Stimulated activated CD4-positive, alpha-beta T cell treated with anti-CD3 and anti-CD28 coated beads, Interleukin-2, amount 100 ng/mL, for 24 hours (primary cell): ENCODE data around the gene TMEM151A.
A peak's percentile ranks its signal among the peaks of the same experiment; 100 is the strongest.
"Not testable (repeated sequence)": the region's sequence is repeated elsewhere in the genome, so short reads cannot be mapped to it uniquely, and the experiment has no call there.

ENCODE experiments used
- DNase-seq, 2 donors: peaks; one replicate each; pipeline ENCODE4 v3.0.0-alpha.2; 2020

TMEM151A gene

DNA sequence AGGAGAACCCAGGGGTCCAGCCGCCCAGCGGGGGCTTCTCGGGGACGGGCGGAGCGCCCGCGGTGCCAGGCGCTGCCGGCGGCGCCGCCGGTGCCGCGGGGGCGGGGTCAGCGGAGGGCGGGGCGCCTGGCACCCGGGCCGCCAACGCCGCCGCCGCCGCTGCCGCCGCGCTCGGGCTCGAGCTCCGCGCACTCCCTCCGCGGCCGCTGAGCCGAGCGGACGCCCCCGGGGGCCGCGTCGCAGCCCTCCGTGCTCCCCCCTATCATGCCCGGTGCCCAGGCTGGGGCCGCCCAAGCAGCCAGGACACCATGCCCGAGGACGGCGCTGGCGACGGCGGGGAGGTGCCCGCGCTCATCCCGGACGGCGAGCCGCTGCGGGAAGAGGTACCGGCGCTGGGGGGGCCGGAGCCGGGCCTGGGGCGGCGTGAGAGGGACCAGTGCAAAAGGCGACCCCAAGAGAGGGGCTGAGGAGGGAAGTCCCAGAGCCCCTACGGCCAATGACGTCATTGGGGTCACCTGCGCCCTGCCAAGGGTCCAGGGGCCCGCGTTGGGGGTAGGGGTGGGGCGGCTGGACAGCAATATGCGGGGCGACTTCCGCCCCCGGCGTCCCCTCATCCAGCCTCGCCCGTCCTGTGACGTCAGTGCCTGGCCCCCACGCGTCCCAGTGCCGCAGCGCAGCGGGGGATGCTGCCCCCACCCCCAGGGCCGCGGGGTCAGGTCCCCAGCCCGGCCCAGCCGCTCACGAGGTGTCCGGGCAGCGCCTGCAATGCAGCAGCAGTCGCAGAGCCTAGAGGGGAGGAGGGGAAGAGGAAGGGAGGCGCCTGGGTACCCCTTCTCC, at the start of gene TMEM151A:
Gene TMEM151A, plus strand, starts transcription at position 189 of the 837 bp plus-strand sequence. Its CDS starts 120 bp downstream, at position 309.
- DNase-seq = peak in 1 of 2 donors; percentile 50

DNA sequence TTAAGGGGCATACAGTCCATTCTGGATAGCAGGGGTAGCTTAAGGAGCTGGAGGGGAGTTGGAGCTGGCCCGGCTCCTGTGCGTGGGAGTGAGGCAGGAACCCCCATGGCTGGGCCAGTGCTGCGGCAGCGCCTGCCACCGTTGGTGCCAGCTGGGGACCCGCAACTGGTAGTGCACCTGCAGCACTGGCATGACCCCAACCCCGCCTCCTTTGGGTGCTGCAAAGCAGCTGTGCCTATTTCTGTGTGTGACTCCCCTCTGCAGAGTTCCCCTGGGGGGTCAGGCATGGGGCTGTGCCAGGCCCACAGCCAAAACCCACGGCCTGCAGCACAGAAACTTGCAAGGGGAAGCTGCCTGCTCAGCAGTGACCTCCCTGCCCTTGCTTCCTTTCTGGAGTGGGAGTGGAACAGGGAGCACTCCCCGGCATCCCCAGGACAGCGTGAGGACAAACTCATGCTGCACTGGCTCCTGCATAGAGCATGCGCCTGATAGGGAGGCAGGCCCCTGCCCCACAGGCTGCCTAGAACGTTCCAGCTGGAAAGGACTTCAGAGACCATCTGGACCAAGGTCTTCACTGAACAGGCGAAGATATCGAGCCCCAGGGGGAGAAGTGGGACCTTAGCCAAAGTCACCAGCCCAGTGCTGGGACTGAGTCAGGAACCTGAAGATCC, 49.5 kb upstream of the TMEM151A start:
- no peak for DNase-seq

DNA sequence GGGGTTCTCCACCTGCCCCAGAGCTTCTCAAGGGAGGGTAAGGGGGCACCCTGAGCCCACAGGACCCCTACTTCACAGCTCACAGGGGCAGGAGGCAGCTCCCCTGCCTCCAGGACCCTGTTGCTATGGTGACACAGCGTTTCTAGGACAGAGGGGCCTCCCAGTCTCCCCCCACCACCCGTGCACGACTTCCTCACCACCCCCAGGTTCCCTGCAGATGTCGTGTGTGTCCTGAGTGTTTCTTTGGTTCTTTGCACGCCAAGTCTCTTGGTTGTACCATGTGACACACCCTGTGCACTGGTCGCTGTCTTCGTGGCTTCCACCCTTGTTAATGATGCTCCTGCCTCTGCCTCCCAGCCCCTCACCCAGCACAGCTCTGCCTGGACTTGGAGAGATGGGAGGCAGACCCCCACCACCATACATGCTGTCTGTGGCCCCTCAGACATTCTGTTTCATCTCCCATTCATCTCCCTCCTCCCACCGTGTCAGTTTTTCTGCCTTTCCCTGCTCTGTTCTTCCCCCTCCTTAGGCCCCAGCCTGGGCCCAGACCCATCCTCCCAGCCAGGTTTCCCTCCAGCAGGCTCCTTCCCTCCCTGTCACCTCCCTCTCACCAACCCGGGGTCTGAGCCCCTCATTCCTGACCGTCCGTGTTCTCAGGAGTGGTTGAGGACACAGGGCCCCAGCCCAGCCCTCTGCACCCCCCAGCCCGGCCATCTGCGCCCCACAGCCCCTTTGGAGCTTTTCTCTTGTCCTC, 47.7 kb upstream of the TMEM151A start:
- no peak for DNase-seq

DNA sequence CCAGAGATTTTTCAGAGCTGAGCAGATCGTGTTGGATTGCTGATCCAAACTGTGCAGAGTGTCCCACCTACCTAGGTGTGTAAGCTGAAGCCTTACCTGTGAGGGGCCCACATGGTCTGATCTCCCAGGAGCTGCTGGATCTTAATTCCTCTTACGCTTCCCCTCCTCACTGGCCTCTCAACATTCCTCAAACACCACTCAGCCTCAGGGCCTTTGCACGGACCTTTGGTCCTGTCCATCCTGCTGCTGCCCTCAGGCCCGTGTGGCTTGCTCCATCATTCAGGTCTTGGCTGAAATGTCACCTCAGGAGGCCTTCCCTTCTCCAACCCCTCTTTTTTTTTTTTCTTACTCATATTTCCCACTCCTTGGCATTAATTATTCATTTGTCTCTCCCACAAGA, 44.4 kb upstream of the TMEM151A start:
- no peak for DNase-seq

DNA sequence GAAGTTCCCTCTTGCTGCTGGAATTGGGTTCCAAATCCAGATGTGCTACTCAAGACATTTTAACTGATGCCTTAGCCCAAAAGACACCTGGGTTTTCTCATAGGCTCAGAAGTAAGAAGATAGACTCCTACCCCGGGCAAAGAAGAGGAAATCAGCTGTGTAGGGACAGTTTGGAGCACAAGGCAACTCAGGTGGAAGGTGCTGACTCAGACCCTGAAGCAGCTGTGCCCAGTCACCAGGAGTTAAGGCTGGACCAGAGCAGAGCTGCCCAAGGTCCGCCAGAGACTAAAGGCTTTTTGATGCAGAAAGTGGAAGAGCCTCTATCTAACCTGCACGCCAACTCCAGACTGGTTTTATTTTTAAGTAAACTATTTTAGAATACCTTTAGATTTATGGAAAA, 43.9 kb upstream of the TMEM151A start:
- no peak for DNase-seq

DNA sequence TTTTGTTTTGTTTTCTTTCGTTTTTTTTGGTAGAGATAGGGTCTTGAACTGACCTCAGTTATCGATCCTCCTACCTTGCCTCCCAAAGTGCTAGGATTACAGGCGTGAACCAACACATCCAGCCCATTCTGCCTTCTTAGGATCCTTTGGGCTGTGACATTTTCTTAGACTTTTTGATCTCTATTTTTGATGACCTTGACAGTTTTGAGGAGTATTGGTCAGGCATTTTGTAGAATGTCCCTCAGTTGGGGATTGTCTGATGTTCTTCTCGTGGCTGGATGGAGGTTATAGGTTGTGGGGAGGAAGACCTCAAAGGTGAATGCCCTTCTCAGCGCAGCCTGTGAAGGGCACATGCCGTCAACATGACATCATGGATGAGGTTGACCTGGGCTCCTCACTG, 42.8 kb upstream of the TMEM151A start:
- no peak for DNase-seq

DNA sequence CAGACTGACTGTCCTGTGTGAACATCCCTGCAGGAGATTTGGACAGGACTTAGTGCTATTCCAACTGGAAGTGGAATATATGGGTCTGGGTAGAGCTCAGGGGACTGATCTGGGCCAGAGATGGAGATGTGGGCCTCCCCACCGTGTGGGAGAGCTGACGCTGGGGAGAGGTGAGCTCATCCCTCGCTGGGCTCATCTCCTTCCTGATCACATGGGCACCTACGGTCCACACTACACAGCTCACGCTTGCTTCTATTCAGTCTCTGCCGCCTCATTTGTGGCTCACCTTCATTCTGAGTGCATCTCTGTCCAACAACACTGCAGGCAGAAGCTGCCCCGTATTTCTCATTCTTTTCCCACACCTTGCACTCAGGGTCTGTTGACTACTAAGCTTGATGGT, 39.9 kb upstream of the TMEM151A start:
- no peak for DNase-seq

DNA sequence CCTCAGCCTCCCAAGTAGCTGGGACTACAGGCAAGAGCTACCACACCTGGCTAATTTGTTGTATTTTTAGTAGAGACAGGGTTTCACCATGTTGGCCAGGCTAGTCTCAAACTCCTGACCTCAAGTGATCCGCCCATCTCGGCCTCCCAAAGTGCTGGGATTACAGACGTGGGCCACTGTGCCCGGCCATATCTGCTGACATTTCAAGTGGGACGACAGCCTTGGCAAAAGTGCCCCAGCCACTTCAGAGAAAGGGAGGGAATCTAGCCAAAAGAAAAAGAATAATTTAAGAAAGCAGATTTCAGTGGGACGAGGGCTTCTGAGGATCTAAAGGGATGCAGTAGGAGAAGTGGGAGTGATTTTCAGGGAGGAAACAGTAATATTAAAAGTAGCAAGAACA, 38.6 kb upstream of the TMEM151A start:
- not testable (repeated sequence) for DNase-seq

DNA sequence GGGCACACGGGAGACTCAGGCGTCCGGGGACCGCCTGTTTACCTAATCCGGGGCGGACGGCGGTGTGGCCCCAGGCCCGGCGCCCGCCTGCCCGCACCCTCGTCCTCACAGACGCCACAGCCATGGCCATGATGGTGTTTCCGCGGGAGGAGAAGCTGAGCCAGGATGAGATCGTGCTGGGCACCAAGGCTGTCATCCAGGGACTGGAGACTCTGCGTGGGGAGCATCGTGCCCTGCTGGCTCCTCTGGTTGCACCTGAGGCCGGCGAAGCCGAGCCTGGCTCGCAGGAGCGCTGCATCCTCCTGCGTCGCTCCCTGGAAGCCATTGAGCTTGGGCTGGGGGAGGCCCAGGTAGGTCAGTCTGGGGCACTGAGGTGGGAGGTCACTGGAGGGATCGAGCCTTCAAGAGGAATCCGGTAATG, 33.2 kb upstream of the TMEM151A start:
- DNase-seq = no peak

DNA sequence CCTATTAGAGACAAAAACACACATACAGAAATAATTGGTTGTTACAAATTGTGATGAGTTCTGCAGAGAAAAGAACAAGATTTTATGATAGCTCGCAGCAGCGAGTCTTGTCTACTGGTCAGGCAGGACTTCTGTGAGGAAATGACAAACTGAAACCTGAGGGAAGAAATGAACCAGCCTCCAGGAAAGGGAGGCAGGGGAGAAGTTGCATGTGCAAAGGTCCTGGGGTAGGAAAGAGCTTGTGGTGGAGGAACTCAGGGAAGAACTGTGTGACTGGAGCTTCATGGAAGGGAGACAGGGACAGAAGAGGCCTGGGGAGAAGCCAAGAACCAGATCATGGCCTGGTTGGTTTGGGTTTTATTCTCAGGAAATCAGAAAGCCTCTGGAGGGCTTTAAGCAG, 32.5 kb upstream of the TMEM151A start:
- DNase-seq = no peak

DNA sequence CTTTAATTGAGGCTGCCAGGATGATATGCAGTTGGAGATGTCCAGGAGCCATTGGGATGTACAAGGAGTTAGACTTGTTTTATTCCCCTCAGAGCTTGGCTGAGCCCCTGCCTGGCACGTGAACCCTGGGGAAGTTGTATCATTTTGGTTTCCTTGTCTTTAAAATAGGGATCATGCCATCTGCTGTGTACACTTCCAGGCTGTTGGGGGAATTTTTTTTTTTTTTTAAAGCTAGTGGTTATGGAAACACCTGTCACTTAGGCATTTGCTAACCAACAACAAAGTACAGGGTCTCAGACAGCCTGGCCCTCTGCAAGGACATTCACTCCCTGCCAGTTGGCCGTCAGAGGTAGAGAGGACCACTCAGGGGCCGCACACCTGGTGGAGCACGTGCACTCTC, 31.7 kb upstream of the TMEM151A start:
- DNase-seq = no peak

DNA sequence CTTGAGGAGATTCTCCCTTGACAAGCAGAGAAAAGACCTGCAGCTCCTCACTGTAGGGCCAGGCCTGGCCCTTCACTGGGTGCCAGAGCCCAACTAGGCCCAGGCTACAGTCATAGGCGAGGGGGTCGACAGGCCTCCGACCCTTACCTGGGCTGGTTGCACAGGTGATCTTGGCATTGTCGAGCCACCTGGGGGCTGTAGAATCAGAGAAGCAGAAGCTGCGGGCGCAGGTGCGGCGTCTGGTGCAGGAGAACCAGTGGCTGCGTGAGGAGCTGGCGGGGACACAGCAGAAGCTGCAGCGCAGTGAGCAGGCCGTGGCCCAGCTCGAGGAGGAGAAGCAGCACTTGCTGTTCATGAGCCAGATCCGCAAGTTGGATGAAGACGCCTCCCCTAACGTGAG, 30.1 kb upstream of the TMEM151A start:
- no peak for DNase-seq

DNA sequence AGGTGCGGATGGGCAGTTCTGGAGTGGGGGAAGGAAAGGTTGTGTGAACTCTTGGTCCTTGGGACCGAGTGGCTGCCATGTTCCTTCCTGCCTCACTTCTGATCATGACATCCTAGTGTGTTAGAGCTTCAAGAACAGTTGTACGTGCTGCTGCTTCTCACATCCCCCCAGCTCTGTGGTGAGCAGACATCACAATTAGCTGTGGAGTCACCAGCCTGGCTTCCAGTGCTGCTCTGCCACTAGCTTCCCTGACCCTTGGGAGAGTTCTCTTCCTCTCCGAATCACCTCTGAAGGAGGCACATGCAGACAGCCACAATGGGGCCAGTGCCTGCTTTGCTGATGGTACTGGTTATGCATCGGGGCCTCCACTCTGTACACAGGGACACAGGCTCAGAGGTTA, 29.5 kb upstream of the TMEM151A start:
- DNase-seq = no peak

DNA sequence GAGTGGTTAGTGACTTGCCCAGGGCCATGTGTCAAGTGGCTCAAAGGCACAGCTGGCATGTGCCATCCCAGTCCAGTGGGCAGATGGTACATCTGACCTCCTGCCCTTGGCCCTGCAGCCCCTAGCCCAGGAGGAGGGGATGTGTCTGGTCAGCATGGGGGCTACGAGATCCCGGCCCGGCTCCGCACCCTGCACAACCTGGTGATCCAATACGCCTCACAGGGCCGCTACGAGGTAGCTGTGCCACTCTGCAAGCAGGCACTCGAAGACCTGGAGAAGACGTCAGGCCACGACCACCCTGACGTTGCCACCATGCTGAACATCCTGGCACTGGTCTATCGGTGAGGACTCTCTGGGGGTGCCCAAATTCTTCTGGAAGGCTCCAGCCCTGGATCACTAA, 29.0 kb upstream of the TMEM151A start:
- DNase-seq = no peak

DNA sequence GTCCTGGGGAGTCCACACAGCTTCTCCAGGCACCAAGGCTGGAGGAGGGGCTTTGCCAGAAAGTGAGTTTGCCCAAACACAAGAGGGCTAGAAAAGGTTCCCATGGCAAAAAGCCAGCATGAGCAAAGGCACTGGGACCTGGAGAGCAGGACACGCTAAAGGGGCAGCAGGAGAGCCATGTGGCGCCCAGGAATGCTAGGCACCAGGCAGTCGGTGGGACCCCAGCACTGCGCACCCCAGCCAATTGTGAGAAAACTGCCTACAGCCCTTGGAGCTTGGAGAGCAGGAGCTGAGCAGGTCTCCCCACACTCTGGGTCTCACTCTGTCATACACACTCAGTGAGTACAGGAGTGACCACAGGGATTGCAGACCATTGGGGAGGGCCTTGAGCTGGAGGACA, 28.5 kb upstream of the TMEM151A start:
- no peak for DNase-seq

DNA sequence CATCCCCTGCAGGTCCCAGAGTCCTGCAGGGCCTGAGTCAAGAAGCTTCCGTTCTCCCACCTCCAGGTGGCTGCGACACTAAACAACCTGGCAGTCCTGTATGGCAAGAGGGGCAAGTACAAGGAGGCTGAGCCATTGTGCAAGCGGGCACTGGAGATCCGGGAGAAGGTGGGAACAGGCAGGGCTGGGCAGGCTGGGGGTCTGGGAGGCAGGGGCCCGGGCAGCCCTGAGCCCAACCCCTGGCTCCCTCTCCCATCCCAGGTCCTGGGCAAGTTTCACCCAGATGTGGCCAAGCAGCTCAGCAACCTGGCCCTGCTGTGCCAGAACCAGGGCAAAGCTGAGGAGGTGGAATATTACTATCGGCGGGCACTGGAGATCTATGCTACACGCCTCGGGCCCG, 27.9 kb upstream of the TMEM151A start:
- no peak for DNase-seq

DNA sequence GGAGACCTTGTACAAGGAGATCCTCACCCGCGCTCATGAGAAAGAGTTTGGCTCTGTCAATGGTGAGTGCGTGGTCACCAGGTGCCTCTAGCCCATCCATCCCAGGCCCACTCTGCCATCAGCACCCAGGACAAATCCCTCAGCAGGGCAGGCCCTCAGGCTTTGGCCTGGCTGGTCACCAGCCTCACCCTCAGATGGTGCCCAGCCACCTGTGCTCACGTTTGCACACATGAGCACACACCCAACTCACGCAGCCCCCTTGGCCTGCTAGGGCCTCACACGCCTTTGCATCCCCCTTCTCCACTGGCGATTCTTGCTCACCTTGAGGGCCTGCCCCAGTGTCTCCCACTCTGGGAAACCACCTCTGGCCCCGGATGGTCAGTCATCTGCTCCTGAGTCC, 27.3 kb upstream of the TMEM151A start:
- no peak for DNase-seq

DNA sequence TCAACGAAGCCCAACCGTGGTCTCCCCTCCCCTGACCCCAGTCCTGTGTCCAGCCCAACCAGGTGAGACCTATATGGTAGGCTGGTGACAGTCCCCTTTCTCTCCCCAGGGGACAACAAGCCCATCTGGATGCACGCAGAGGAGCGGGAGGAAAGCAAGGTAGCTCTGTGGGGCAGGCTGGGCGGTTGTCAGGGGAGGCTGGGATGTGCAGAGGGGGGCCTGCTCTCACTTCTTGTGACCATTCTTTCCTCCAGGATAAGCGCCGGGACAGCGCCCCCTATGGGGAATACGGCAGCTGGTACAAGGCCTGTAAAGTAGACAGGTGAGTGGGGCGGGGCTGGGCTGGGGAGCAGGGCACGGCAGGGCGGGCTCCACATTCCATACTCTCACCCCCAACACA, 26.8 kb upstream of the TMEM151A start:
- DNase-seq = peak; percentile 51 to 62

DNA sequence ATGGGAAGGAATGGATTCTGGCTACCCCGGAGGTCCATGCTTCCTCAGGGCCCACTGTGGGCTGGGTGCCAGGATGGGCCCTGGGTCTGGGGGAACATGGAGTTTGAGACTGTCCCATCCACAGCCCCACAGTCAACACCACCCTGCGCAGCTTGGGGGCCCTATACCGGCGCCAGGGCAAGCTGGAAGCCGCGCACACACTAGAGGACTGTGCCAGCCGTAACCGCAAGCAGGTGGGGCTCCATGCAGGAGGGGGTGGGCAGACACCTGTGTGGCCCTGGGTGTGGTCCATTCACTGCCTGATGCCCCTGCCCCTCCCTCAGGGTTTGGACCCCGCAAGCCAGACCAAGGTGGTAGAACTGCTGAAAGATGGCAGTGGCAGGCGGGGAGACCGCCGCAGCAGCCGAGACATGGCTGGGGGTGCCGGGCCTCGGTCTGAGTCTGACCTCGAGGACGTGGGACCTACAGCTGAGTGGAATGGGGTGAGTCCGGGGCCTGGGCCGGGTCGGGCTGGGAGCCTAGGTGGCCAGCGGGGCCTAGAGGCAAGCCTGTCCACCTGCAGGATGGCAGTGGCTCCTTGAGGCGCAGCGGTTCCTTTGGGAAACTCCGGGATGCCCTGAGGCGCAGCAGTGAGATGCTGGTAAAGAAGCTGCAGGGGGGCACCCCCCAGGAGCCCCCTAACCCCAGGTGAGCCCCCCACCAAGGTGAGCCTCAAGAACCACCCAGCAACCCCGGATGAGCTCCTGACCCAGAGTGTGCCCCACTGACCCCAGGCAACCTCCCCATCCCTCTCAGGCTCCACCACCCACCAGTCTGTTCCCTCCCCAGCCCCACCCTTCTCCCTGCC, 25.9 kb upstream of the TMEM151A start:
- DNase-seq = no peak

DNA sequence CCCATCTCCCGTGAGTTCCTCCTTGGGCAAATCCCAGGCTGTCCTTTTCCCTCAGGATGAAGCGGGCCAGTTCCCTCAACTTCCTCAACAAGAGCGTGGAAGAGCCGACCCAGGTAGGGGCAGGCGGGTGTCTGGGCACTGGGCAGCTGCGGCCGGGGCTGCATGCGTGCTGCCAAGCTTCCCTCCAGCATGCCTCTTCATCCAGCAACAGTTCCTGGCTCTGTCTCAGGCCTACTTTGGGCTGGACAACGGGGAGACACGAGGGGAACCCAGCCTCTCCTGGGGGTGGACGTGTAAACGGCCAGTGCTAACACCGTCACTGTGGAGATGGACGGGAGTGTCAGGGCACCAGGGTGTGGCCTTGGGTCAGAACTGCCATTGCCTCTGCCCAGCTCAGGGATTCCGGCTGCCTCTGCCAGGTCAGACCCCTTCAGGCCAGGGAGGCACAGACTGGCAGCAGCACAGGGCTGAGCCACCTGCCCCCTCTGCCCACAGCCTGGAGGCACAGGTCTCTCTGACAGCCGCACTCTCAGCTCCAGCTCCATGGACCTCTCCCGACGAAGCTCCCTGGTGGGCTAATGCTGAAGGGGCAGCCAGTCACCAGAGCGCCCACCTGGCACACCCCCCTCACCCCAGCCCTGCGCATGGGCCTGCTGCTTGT, 25.2 kb upstream of the TMEM151A start:
- no peak for DNase-seq

DNA sequence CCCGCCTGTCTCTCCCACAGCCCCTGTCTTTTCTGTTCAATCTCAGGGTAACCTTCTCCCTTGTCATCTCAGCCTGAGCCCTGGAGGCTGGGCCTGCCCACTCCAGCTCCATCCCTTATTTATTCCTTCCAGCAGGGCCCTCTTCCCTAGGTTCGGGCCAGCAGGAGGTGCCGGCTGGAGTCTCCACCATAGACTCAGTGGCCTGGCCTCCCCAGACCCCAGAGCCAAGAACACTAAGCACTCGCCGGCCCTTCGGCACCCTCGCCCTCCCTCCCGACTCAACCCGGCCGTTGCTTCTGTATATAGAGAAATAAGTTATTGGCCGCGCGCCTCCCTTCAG, 24.7 kb upstream of the TMEM151A start:
- no peak for DNase-seq
